ENCODE data around the gene NPEPPS. TPM values are rescaled to one million over a fixed set of nuclear protein-coding genes. Genes with fewer than 3 reads are reported as not detected.

Gene NPEPPS
- total and polyA plus RNA-seq, 12 donors, result 37.9 to 187 (median 97.2) TPM

DNA sequence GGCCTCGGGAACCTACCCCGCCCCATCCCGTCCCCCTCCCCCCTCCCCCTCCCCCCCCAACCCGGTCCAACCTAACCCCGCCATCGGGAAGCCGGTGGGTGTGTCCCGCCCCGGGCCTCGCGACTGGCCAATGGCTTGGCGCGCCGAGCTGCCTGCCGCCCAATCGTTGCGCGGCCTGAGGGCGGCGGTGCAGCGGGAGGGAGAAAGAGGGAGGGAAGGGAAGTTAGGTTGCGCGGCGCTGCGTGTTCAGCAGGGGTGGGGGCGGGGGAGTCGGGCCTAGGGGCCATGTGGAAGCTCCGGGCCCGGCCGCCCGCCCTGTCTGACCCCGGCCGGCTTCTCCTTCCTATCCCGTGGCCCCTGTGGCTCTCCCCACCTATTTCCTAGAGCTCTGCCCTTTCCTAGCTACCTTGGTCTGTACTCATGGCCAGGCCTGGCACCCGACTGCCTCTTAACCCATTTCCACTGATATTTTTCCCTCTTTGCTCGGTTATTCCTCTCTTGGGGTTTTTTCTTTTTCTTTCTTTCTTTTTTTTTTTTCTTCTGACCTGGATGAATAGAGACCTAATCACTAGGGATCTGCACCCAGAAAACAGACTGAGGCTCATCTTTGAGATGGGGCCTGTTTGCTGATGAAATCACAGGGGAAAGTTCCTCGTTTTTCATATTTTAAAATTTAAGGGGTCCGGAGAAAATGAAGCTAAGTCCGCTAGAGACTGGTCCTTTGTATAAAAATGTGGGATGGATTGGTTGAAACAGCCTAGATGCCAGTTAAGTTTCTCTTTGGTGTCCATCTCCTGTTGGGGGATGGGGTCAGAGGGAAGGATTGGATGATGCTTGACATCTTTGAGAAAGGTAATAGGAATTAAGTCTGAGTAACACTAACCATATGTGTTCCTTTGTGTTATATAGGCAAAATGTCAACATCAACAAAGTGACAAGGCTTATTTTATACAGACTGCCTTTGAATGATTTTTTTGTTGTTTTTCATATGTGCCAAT is 119.9 kb downstream of the NPEPPS start:
- Histone ChIP-seq H3K9me3 (replicated peaks in 1 of 3) (no peaks in the 10 kb centered on the region), H3K4me1 (replicated peaks in 1 of 2) (peaks cover 22 to 62% of the 10 kb centered on the region in 2 donors), H3K4me3 (peak overlapping the region in 2 of 4 donors; percentile 84 to 96), H3K36me3 (replicated peaks in 1 of 2) (peaks cover 0 to 44% of the 10 kb centered on the region in 2 donors), H3K27ac (peak overlapping the region; percentile 35 to 99 (median 85)), H3K27me3 (no peaks in the 10 kb centered on the region)
- intact Hi-C loops (cut with DNase I), result no loop called here
- 1 to 2% (median 2%) methylated on average over 8 to 38 of the region's 39 CpGs for WGBS, 4 donors
- TF ChIP-seq POLR2A (IDR thresholded peaks at IDR 0.05), result no peak
- TF ChIP-seq CTCF (IDR thresholded peaks at IDR 0.05), result no peak
- DNase-seq, result peak; percentile 95 to 98 (median 97)

DNA sequence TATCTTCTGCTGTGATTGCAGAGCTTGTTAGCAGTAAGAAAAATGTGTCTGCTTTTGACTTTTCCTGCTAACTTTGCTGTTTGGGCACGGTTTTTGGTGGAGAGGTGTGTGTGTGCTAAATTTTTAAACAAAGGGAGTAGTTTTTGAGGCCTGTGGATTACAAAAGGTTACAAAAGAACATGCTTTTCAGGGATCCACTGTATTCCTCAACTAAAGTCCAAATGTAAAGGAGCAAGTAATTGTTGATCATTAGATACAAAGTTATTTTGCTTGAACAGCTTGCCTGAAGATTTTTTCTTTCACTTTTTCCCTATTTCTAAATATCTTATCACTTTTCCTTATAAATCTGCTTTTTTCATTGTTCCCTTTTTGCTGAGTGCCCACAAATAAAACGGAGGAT is 120.8 kb downstream of the NPEPPS start:
- H3K27me3 ChIP-seq, result no peaks in the 10 kb centered on the region
- no peak overlapping the region for H3K27ac ChIP-seq
- intact Hi-C loops (cut with DNase I), result no loop called here
- DNase-seq, result no peak
- peaks cover 22 to 66% of the 10 kb centered on the region in 2 donors for H3K4me1 ChIP-seq (replicated peaks in 1 of 2)
- 45 to 60% (median 53%) methylated on average over 2 of the region's 2 CpGs for WGBS, 4 donors
- no peaks in the 10 kb centered on the region for H3K9me3 ChIP-seq (replicated peaks in 1 of 3)
- peaks cover 0 to 53% of the 10 kb centered on the region in 2 donors for H3K36me3 ChIP-seq (replicated peaks in 1 of 2)
- no peak overlapping the region for H3K4me3 ChIP-seq
- TF ChIP-seq CTCF (IDR thresholded peaks at IDR 0.05) (no peak), POLR2A (IDR thresholded peaks at IDR 0.05) (no peak)

GRCh38 chr17:47652570-47652969 is 121.7 kb downstream of the NPEPPS start:
- no peak overlapping the region for H3K4me3 ChIP-seq
- no peaks in the 10 kb centered on the region for H3K9me3 ChIP-seq (replicated peaks in 1 of 3)
- H3K27me3 ChIP-seq, result no peaks in the 10 kb centered on the region
- H3K4me1 ChIP-seq (replicated peaks in 1 of 2), result peaks cover 22 to 66% of the 10 kb centered on the region in 2 donors
- H3K27ac ChIP-seq, result no peak overlapping the region
- 80 to 92% (median 86%) methylated on average over 6 of the region's 6 CpGs for WGBS, 4 donors
- intact Hi-C loops (cut with DNase I), result no loop called here
- no peak for TF ChIP-seq CTCF (IDR thresholded peaks at IDR 0.05)
- no peak for TF ChIP-seq POLR2A (IDR thresholded peaks at IDR 0.05)
- no peak for DNase-seq
- H3K36me3 ChIP-seq (replicated peaks in 1 of 2), result peaks cover 0 to 62% of the 10 kb centered on the region in 2 donors

DNA sequence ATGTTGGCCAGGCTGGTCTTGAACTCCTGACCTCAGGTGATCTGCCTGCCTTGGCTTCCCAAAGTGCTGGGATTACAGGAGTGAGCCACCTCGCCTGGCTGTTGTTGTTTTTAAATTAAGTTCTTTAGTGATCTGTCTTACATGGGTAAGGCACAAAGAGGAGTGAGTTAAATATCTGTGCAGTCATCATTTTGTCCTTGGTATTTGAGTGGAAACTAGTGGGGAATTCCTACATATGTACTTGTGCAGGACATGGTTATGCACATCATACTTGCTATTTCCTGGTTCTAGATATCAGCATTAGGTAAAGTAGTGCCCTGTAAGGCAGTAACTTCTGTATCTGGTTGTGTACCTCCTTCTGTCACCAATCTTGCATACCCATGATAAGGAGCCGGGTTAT is 122.5 kb downstream of the NPEPPS start:
- 56 to 79% (median 72%) methylated on average over 2 of the region's 2 CpGs for WGBS, 4 donors
- Histone ChIP-seq H3K36me3 (replicated peaks in 1 of 2) (peaks cover 0 to 71% of the 10 kb centered on the region in 2 donors), H3K4me3 (no peak overlapping the region), H3K9me3 (replicated peaks in 1 of 3) (no peaks in the 10 kb centered on the region), H3K27me3 (no peaks in the 10 kb centered on the region), H3K4me1 (replicated peaks in 1 of 2) (peaks cover 18 to 59% of the 10 kb centered on the region in 2 donors), H3K27ac (no peak overlapping the region)
- TF ChIP-seq POLR2A (IDR thresholded peaks at IDR 0.05) (no peak), CTCF (IDR thresholded peaks at IDR 0.05) (no peak)
- intact Hi-C loops (cut with DNase I), result no loop called here
- no peak for DNase-seq
